ENCODE measurements around the gene EED.

Gene EED

DNA sequence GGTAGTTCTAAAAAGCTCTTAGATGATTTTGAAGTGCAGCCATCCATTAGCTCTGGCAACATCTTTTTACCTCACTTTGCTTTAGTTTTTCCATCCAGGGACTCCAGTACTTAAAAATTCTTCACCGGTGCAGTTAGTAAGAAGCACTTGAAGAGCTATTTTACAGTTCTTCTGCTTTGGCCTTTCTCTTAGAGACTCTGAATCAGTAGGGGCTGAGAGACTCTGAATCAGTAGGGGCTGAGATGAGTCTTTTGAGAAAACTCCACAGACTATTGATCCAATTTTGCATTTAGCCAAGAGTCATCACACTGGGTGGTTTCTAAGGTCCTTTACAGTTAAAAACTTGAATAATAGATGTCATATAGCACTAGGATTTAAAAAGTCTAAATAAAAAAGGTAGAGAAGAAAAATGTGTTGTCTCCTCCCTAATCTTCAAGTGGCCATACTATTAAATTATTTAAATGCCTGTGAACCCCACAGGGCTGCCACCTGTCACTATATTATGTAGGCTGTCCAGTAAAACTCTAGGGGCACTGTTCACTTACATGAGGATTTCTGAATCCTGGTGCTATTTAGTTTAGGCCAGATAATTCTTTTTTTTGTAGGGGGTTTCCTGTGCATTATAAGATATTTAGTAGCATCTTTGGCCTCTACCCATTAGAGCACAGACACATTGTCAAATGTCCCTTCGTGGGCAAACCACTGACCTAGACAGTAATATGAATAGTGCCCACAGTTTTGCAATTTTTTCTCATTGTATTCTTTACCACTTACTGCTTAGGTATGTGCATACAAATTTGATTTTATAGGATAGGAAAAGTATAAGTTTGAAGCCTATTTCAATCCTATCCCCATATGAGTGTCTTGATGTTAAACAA lies 31.2 kb downstream of the EED start:
- TF ChIP-seq, protein P1, sequence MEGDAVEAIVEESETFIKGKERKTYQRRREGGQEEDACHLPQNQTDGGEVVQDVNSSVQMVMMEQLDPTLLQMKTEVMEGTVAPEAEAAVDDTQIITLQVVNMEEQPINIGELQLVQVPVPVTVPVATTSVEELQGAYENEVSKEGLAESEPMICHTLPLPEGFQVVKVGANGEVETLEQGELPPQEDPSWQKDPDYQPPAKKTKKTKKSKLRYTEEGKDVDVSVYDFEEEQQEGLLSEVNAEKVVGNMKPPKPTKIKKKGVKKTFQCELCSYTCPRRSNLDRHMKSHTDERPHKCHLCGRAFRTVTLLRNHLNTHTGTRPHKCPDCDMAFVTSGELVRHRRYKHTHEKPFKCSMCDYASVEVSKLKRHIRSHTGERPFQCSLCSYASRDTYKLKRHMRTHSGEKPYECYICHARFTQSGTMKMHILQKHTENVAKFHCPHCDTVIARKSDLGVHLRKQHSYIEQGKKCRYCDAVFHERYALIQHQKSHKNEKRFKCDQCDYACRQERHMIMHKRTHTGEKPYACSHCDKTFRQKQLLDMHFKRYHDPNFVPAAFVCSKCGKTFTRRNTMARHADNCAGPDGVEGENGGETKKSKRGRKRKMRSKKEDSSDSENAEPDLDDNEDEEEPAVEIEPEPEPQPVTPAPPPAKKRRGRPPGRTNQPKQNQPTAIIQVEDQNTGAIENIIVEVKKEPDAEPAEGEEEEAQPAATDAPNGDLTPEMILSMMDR (IDR thresholded peaks at IDR 0.05; ENCODE audit: insufficient read depth, low read length, poor library complexity, severe bottlenecking) = no peak
- no peak for DNase-seq (ENCODE audit: extremely low read depth, insufficient read length)
- H3K4me3 ChIP-seq (replicated peaks; ENCODE audit: low read depth, low read length) = no peak overlapping the region
- peaks cover 13% of the 10 kb centered on the region for H3K36me3 ChIP-seq (ENCODE audit: control insufficient read depth, insufficient read depth, low read length)
- no peaks in the 10 kb centered on the region for H3K27me3 ChIP-seq (replicated peaks; ENCODE audit: control insufficient read depth, insufficient read depth, low read length)

DNA sequence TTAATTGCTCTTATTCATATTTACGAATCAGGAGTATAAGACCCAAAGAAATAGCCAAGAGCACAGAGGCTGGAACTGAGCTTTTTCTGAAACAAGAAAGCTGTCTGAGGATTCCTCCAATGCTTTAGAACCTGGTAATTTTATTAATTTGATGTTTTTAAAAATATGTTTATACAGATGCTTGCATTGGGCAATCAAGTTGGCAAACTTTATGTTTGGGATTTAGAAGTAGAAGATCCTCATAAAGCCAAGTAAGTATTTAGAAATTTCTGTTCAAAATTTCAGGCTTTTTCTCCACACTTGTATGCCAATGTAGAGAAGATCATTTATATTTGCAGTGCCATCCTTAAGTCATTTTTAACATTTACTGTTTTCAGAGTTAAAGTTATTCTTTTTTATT lies 33.2 kb downstream of the EED start:
- peaks cover 13% of the 10 kb centered on the region for H3K36me3 ChIP-seq (ENCODE audit: control insufficient read depth, insufficient read depth, low read length)
- TF ChIP-seq, protein P1 (IDR thresholded peaks at IDR 0.05; ENCODE audit: insufficient read depth, low read length, poor library complexity, severe bottlenecking) = no peak
- no peak for DNase-seq (ENCODE audit: extremely low read depth, insufficient read length)
- no peak overlapping the region for H3K4me3 ChIP-seq (replicated peaks; ENCODE audit: low read depth, low read length)
- no peaks in the 10 kb centered on the region for H3K27me3 ChIP-seq (replicated peaks; ENCODE audit: control insufficient read depth, insufficient read depth, low read length)

DNA sequence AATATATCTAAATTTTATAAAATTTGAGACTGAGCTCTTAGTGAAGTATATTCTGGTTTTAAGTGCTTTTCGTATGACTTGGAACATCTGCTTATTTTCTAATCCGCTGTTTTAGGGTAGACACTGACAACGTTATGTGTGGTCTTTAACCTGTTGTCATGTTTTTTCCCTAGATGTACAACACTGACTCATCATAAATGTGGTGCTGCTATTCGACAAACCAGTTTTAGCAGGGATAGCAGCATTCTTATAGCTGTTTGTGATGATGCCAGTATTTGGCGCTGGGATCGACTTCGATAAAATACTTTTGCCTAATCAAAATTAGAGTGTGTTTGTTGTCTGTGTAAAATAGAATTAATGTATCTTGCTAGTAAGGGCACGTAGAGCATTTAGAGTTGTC lies 33.7 kb downstream of the EED start:
- no peak overlapping the region for H3K4me3 ChIP-seq (replicated peaks; ENCODE audit: low read depth, low read length)
- no peaks in the 10 kb centered on the region for H3K27me3 ChIP-seq (replicated peaks; ENCODE audit: control insufficient read depth, insufficient read depth, low read length)
- H3K36me3 ChIP-seq (ENCODE audit: control insufficient read depth, insufficient read depth, low read length) = peaks cover 10% of the 10 kb centered on the region
- TF ChIP-seq, protein P1 (IDR thresholded peaks at IDR 0.05; ENCODE audit: insufficient read depth, low read length, poor library complexity, severe bottlenecking) = no peak
- no peak for DNase-seq (ENCODE audit: extremely low read depth, insufficient read length)

DNA sequence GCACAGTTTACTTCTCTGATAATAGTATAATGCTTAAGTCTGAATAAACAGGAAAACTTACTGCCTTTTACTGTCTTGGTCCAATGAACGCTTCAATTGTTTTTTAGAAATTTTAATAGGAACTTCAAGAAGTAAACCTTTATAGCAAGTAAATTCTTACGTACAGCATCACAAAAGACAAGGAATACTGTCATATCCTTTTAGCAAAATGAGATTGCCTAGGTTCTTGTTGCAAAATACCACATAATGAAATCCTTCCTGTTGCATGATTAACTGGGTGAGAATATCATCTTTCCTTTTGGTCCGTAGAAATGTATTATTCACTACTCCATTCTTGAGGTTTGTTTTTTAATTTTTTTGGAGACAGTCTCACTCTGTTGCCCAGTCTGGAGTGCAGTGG lies 35.2 kb downstream of the EED start:
- Histone ChIP-seq H3K4me3 (replicated peaks; ENCODE audit: low read depth, low read length) (no peak overlapping the region), H3K27me3 (replicated peaks; ENCODE audit: control insufficient read depth, insufficient read depth, low read length) (no peaks in the 10 kb centered on the region), H3K36me3 (ENCODE audit: control insufficient read depth, insufficient read depth, low read length) (peaks cover 10% of the 10 kb centered on the region)
- TF ChIP-seq, protein P1 (IDR thresholded peaks at IDR 0.05; ENCODE audit: insufficient read depth, low read length, poor library complexity, severe bottlenecking) = no peak
- no peak for DNase-seq (ENCODE audit: extremely low read depth, insufficient read length)

DNA sequence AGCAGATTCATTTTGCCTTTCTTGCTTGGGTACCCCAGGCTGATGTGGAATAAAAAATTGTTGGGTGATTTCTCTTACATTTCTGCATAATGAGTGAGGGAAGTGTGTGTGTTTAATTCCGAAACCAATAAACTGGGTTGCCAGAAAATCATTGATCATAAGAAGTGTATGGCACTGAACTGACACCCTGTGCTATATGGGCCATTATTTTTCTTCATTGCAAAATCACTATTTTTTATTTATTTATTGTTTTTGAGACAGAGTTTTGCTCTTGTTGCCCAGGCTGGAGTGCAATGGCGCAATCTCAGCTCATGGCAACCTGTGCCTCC lies 42.9 kb downstream of the EED start:
- Histone ChIP-seq H3K4me3 (replicated peaks; ENCODE audit: low read depth, low read length) (no peak overlapping the region), H3K27me3 (replicated peaks; ENCODE audit: control insufficient read depth, insufficient read depth, low read length) (no peaks in the 10 kb centered on the region), H3K36me3 (ENCODE audit: control insufficient read depth, insufficient read depth, low read length) (peaks cover 3% of the 10 kb centered on the region)
- no peak for DNase-seq (ENCODE audit: extremely low read depth, insufficient read length)
- TF ChIP-seq, protein P1 (IDR thresholded peaks at IDR 0.05; ENCODE audit: insufficient read depth, low read length, poor library complexity, severe bottlenecking) = no peak

All from GM06990 (cell line).